Measurements from ENCODE around the gene SMYD1.

DNA sequence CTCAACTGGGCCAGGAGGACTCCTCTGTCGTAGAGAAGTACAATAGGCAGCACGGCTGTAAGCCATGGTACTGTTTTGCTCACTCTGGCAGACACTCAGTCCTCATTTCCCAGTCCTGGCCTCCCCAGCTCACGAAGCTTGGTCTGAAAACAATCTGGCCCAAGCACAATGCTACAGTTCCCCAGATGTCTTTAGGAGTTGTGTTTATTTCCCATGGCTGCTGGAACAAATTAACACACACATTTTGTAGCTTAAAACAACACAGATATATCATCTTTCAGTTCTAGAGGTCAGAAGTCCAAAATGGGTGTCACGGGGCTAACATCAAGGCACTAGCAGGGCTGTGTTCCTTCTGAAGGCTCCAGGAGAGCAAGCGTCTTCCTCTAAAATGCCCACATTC, 47.3 kb downstream of the SMYD1 start:
- no peak for TF ChIP-seq EZH2 (IDR thresholded peaks at IDR 0.05; ENCODE audit: low read depth)
- TF ChIP-seq, protein P1, sequence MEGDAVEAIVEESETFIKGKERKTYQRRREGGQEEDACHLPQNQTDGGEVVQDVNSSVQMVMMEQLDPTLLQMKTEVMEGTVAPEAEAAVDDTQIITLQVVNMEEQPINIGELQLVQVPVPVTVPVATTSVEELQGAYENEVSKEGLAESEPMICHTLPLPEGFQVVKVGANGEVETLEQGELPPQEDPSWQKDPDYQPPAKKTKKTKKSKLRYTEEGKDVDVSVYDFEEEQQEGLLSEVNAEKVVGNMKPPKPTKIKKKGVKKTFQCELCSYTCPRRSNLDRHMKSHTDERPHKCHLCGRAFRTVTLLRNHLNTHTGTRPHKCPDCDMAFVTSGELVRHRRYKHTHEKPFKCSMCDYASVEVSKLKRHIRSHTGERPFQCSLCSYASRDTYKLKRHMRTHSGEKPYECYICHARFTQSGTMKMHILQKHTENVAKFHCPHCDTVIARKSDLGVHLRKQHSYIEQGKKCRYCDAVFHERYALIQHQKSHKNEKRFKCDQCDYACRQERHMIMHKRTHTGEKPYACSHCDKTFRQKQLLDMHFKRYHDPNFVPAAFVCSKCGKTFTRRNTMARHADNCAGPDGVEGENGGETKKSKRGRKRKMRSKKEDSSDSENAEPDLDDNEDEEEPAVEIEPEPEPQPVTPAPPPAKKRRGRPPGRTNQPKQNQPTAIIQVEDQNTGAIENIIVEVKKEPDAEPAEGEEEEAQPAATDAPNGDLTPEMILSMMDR (conservative IDR thresholded peaks at IDR 0.05) = no peak
